Esophagus squamous epithelium (tissue), 4 donors: ENCODE data around the gene DUSP28.

Experiments used
- POLR2A ChIP-seq, 4 donors: fragments of 450-650 bp; IDR thresholded peaks; one replicate each; pipeline ENCODE4 v1.6.1; 2017; ENCODE audit warnings: antibody characterized with exemption in 4 of 4, mild to moderate bottlenecking in 4 of 4, moderate library complexity in 3 of 4
- TF ChIP-seq, protein P1 (sequence below), 6 experiments: fragments of 450-650 bp in 4 of 6; fragments of 200-600 bp in 2 of 6; sonication (generic) in 2 of 6; IDR thresholded peaks; one replicate each; pipeline ENCODE4 v1.5.1; 2016 to 2019; ENCODE audit warnings: antibody characterized with exemption in 6 of 6, mild to moderate bottlenecking in 4 of 6, moderate library complexity in 4 of 6

DNA sequence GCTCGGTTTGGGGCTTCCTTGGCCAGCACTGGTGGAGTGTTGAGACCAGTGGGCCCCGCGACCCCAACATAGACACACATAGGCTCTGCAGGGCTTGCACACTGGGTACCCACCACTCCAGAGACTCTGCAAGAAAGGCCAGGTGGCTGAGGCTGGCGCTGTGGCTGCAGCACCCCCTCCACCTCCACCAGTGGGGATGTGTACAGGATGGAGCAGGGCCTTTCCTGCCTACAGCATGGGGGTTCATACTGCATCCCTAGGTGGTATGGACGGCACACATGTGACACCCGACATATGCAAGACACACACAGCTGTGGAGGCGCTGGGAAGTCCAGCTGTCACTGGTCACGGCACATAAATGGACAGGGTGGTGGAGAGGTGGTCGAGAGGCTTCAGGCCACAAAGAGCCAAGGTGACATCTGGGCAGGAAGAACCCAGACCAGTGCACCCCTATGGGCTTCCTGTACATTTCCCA is 9.4 kb downstream of the DUSP28 start:
- TF ChIP-seq POLR2A (IDR thresholded peaks at IDR 0.05): no peak
- TF ChIP-seq, protein P1, sequence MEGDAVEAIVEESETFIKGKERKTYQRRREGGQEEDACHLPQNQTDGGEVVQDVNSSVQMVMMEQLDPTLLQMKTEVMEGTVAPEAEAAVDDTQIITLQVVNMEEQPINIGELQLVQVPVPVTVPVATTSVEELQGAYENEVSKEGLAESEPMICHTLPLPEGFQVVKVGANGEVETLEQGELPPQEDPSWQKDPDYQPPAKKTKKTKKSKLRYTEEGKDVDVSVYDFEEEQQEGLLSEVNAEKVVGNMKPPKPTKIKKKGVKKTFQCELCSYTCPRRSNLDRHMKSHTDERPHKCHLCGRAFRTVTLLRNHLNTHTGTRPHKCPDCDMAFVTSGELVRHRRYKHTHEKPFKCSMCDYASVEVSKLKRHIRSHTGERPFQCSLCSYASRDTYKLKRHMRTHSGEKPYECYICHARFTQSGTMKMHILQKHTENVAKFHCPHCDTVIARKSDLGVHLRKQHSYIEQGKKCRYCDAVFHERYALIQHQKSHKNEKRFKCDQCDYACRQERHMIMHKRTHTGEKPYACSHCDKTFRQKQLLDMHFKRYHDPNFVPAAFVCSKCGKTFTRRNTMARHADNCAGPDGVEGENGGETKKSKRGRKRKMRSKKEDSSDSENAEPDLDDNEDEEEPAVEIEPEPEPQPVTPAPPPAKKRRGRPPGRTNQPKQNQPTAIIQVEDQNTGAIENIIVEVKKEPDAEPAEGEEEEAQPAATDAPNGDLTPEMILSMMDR (IDR thresholded peaks at IDR 0.05): no peak
